Hematopoietic multipotent progenitor cell treated with erythropoietin and hydrocortisone succinate and interleukin-3 and kit ligand, for 4 days (in vitro differentiated cells): ENCODE measurements around the gene LTB.
A peak's percentile ranks its signal among the peaks of the same experiment; 100 is the strongest.

Experiments used
- DNase-seq: peaks from one replicate; pipeline ENCODE4 v3.0.0-alpha.2; 2015

The LTB gene

GRCh38 chr6:31575335-31575901 is 6.8 kb downstream of the LTB start, which contains the start of gene TNF:
TSS of gene TNF (plus strand) at chr6:31575565. CDS start at chr6:31575742, 177 bp downstream.
- DNase-seq = no peak

GRCh38 chr6:31574106-31575061 is 7.8 kb downstream of the LTB start:
- no peak for DNase-seq

- DNase-seq = no peak
These were observed 8.8 kb downstream of the LTB start for GRCh38 chr6:31573239-31574105.

GRCh38 chr6:31572041-31572911 is 9.9 kb downstream of the LTB start, which contains the start of gene LTA:
TSS of gene LTA (plus strand) at chr6:31572289. CDS start at chr6:31572743, 454 bp downstream.
- DNase-seq = no peak

- DNase-seq = no peak
These were observed 12.2 kb downstream of the LTB start for GRCh38 chr6:31569861-31570536.

- no peak for DNase-seq
These were observed 13.7 kb downstream of the LTB start for GRCh38 chr6:31568537-31568961.

- DNase-seq = no peak
These were observed 14.5 kb downstream of the LTB start for GRCh38 chr6:31567531-31568370.

GRCh38 chr6:31560697-31561058 is 21.5 kb downstream of the LTB start:
- no peak for DNase-seq

GRCh38 chr6:31559958-31560696 is 22.1 kb downstream of the LTB start:
- DNase-seq = peak; percentile 91

- DNase-seq = no peak
These were observed 22.6 kb downstream of the LTB start for GRCh38 chr6:31559606-31559957.

GRCh38 chr6:31558631-31559500 is 23.4 kb downstream of the LTB start:
- peak; percentile 95 for DNase-seq

GRCh38 chr6:31558318-31558625 is 24.0 kb downstream of the LTB start:
- no peak for DNase-seq

GRCh38 chr6:31557443-31558317 is 24.5 kb downstream of the LTB start:
- DNase-seq = no peak

GRCh38 chr6:31556307-31556706 is 25.9 kb downstream of the LTB start:
- no peak for DNase-seq

- peak; percentile 94 for DNase-seq
These were observed 30.9 kb downstream of the LTB start for GRCh38 chr6:31551371-31551770.

- DNase-seq = no peak
These were observed 33.7 kb downstream of the LTB start for GRCh38 chr6:31548544-31548873.

- DNase-seq = peak; percentile 37
These were observed 34.3 kb downstream of the LTB start for GRCh38 chr6:31547727-31548543.
